ENCODE results near the gene EXD3.

The EXD3 gene

GRCh38 chr9:137376386-137376785 is 46.6 kb downstream of the EXD3 start:
- ChIA-PET CTCF (interaction anchor here (1.0 kb wide), 1 partner anchor 52 kb away, joined by 3 read pairs; no protein-coding TSS in a partner anchor), POLR2A (ENCODE audit: low non-redundant PET) (interaction anchor here (0.6 kb wide), 1 partner anchor 83 kb away, joined by 3 read pairs; no protein-coding TSS in a partner anchor)
- no peak for DNase-seq (ENCODE audit: low spot score)
- no peak overlapping the region for H3K27ac ChIP-seq
- no peak for TF ChIP-seq CTCF (conservative IDR thresholded peaks at IDR 0.05; ENCODE audit: low read depth)

DNA sequence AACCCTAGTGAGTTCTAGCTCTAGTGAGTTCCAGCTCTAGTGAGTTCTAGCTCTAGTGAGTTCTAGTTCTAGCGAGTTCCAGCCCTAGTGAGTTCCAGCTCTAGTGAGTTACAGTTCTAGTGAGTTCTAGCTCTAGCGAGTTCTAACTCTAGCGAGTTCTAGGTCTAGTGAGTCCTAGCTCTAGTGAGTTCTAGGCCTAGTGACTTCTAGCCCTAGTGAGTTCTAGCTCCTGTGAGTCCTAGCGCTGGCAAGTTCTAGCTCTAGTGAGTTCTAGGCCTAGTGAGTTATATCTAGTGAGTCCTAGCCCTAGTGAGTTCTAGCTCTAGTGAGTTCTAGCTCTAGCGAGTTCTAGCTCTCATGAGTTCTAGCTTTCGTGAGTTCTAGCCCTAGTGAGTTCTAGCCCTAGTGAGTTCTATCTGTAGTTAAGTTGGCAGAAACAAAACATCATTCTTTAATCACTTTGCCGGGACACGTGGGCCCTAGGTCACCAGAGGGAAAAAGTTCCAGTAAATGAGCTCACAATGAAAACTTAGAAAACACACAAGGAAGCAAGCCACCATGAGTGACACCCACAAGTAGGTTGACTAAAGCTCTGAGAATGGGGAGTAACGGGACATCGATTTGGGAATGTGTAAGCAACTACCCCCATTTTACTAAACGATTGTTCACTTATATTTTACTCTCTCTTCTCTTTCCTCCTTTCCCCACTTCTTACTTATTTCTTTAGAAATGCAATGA is 47.5 kb downstream of the EXD3 start:
- no peak for DNase-seq (ENCODE audit: low spot score)
- CTCF ChIA-PET = interaction anchor here (0.7 to 0.9 kb wide), 2 partner anchors 21 to 154 kb away, joined by 3 to 4 read pairs; no protein-coding TSS in a partner anchor
- POLR2A ChIA-PET (ENCODE audit: low non-redundant PET) = interaction anchor here (0.6 kb wide), 1 partner anchor 84 kb away, joined by 3 read pairs; no protein-coding TSS in a partner anchor
- TF ChIP-seq CTCF (conservative IDR thresholded peaks at IDR 0.05; ENCODE audit: low read depth) = no peak
- H3K27ac ChIP-seq = no peak overlapping the region

DNA sequence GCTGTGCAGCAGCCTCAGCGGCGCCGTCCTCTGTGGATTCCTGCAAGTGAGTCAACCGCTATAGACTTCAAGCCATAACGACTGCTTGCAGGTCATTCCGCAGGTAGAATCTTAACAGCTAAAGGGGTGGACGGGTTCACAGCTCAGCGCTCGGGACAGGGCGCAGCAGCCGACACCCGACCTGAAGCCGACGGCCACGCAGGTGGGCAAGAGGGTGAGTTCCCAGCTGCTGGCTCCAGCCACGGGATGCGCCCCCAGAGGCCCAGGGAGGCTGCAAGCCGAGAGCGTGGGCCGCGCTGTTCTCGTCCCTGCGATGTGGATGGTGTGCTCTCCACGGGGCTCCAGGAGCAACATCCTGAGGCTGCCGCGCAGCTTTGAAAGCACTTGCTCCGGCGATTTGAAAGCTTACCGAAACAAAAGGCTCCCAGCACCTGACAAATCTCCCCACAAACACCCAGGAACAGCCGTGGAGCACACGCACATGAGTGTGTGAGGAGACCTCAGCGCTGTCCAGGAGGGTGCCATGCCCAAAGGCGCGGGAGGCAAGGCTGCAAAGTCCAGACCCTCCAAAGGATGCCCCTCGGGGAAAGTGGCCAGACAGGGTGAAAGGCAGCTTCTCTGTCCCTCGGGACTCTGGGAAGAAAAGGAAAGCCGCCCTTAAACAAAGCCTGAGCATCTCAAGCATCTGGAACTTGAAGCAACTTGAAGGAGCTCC is 48.7 kb downstream of the EXD3 start:
- no peak for TF ChIP-seq CTCF (conservative IDR thresholded peaks at IDR 0.05; ENCODE audit: low read depth)
- no peak overlapping the region for H3K27ac ChIP-seq
- ChIA-PET CTCF (interaction anchor here (0.6 to 0.8 kb wide), 2 partner anchors 11 to 55 kb away, joined by 3 read pairs; no protein-coding TSS in a partner anchor), POLR2A (ENCODE audit: low non-redundant PET) (no interaction called here)
- DNase-seq (ENCODE audit: low spot score) = no peak

DNA sequence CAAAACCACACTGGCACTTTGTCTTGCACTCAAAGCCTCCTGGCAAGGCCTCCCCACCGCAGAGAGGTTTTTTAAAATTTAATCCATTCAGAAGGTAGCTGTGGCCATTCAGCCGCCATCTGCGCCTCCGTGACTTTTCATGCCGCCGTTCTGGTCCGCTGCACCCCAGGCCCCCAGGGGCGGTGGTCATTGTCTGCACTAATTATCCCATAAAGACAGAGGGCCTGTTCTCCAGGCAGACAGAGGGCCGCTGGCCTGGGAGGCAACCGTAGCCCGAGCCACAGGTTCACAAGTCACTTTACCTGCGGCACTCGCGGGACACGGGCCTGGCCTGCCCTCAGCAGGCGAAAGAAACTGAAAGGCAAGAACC is 49.4 kb downstream of the EXD3 start:
- DNase-seq (ENCODE audit: low spot score) = no peak
- CTCF ChIA-PET = interaction anchor here (0.7 to 0.8 kb wide), 2 partner anchors 10 to 38 kb away, joined by 3 read pairs; no protein-coding TSS in a partner anchor
- no peak overlapping the region for H3K27ac ChIP-seq
- TF ChIP-seq CTCF (conservative IDR thresholded peaks at IDR 0.05; ENCODE audit: low read depth) = no peak
- POLR2A ChIA-PET (ENCODE audit: low non-redundant PET) = no interaction called here

GRCh38 chr9:137372693-137373610 is 50.0 kb downstream of the EXD3 start:
- CTCF ChIA-PET = interaction anchor here (0.7 kb wide), 1 partner anchor 38 kb away, joined by 3 read pairs; no protein-coding TSS in a partner anchor
- POLR2A ChIA-PET (ENCODE audit: low non-redundant PET) = interaction anchor here (0.6 kb wide), 1 partner anchor 71 kb away, joined by 3 read pairs; the partner anchor contains the start of gene NRARP
- no peak overlapping the region; the same call in 1 of the 2 replicates for H3K27ac ChIP-seq
- no peak for TF ChIP-seq CTCF (conservative IDR thresholded peaks at IDR 0.05; ENCODE audit: low read depth)
- DNase-seq (ENCODE audit: low spot score) = no peak

Measured in RWPE1 (cell line).